GM19239 (cell line): ENCODE results near the gene TFAP2A.

Source experiments
- DNase-seq: peaks from one replicate; pipeline ENCODE4 v3.0.0; 2011; ENCODE audit warnings: low spot score; ENCODE audit not compliant: insufficient read length
- FAIRE-seq: peaks from 2 replicates; lab custom pipeline; 2011; peaks lifted over from hg19 to GRCh38; lab: Jason Lieb, UNC

The TFAP2A gene

DNA sequence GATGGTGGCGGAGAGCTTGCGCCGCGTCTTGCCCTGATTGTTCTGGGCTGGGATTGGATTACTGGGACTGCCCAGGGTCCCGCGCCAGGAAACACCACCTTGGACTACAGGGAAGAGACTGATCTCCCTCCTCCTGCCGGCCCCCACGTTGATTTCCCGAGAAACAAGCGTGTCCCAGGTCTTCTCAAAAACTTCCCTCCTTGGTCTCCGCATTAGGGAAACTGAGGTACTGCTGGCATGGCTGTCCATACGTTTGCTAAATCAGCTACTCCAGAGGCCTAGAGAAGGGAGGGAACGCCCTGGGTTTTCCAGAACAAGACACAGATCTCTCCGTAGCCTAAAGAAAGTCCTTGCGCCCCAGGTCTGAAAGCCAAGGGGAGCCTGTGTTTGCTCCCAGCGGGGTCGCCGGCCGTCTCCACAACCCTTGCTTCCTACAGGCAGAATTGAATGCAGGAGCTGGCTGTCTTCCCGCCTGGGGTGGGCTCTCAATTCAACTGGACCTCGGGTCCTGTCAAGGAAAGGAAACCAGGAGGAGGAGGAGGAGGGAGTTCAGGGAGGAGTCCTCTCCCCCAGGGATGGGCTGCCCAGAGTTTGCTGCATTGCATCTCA, 29.2 kb downstream of the TFAP2A start:
- FAIRE-seq, result no peak

DNA sequence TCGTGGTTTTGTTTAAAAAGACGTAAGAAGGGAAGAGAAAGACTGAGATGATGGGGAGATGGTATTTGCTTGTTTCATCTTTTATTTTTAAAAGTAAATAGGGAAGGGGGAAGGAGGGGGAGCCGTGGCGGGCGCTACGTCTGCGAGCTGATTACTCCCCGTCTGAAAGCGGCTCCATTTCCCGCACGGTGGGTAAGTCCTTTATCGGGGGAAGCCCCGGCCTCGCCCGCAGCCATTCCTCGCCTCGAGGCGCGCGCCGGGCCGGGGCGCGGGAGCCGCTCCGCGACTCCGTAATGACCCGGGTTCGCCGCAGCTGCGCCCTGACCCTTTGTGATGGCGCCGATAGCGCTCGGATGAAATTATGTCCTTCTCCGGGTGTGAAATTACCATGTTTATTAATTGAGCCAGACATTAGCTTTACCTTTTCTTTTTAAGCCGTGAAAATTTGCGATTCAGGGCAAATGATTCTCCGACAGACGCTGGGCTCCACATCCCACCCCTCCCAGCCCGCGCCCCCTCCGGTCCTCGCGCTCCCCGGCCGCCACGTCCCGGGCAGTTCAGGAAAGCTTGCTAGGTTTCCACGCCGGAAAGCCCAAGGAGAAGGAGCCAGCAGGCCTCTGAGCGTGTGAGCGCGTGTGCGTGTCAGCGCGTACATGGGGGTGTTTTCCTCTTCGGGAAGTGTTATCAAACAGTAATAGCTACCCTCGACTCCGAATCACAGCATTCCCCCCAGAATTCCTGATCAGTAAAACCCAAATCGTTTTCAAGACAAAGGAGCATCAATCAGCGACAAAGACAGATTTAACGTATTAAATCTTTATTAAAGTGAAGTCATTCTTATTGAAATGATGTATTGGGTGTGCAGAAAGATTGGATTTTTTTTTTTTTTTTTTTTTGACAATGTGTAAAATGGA, 30.0 kb downstream of the TFAP2A start:
- FAIRE-seq, result no peak

More for the DNA sequence above, 29.2 kb downstream of the TFAP2A start:
- no peak for DNase-seq

DNA sequence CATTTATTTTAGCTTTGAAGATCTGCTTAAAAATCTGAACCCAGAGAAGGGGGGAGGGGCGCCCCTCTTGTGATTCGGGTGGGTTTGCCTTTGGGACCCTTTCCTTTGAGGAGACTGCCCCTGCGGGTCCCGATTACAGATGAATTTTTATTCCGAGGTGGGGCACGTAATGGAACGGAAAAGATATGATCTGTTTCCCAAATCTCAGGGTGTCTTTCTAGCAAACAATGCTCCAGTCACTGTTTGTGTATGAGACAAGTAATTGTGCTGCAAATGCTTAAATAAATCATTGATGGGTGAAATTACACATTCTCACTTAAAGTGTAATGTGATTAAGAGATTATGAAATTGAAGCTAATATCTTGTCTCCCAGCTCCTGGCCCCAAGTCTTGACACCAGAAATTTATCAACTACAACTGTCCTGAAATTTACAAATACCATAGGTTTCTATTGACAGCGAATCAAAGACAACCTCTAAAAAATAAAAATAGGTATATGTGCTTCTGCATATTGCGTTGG, 30.7 kb downstream of the TFAP2A start:
- DNase-seq (no peak), FAIRE-seq (no peak)

More for the DNA sequence above, 30.0 kb downstream of the TFAP2A start:
- DNase-seq, result no peak

DNA sequence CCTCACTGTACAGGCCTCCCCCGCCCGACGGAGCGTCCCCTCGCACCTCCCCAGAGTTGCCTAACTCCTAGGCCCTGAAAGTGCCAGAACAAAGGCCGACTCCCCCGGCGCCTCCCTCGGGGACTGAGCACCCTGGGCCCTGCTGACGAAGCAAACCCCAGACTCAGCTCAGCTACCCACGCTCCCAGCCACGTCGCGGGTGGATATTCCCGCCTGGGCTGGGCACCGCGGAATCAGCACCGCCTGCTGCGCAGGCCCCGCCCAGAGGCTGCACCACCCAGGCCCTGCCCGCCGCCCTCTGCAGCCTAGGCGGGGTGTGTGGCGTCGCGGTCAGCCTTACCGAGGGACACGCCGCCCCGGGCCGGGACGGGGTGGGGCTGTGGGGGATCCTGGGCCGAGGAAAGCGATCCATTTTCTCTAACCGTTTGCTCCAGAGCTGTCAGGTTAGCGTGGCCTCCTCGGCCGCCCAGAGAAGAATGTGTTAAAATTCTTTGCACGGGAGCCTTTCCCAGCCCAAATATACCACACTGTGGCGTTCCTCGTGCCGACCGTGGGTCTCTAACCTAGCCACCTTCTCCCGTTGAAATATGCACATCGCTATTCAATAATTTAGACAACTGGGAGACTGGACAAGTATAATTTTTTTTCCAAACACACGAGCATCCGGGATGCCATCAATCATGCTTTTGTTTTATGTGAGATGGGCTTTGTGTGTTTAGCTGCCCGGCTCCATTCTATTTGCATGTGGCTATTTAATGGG, 31.4 kb downstream of the TFAP2A start:
- FAIRE-seq (no peak), DNase-seq (no peak)

DNA sequence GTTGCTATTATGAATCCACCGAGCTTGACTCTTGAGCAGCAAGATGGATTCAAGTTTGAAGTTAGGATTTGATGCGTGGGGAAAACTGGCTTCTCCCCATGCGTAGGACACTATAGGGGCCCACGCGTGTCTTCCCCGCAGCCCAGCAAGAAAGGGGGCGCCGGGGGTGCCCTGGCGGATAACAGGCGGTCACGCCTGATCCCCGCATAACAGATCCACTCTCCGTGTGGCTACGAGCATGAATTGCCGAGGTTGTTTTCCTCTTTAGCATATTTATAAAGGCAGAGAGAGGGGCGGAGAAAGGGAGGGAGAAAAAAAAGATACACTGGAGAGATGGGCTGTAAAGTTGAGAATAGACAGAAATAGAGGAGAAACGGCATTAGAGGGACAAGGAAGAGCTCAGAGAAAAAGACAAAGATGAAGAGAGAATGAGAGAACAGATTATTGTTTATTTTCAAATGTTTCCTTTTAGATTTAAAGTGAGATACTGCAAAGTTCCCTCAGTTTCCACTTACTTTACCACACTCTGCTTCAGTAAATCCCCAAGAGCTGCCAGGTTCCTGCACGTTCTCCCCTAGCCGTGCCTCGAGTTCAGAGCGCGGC, 32.0 kb downstream of the TFAP2A start:
- no peak for FAIRE-seq
- no peak for DNase-seq

DNA sequence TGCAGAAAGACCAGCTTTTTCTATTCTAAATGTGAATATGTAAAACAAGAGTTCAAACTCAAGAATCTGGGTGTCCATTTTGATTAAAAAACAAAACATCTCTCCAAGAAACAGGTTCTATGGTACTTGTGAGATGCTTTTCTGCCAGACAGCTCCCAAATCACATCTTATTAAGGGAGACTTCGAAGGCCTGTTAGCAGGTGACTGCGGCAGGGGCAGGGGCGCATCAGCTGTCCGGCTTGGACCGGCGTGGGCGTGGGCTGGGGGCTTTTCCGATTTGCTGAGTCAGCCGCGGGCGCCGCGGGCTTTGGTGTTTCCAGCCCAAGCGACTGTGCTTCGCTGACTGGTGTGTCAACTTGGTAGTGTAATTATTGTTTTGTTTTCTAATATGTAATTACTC, 32.6 kb downstream of the TFAP2A start:
- DNase-seq (no peak), FAIRE-seq (no peak)

DNA sequence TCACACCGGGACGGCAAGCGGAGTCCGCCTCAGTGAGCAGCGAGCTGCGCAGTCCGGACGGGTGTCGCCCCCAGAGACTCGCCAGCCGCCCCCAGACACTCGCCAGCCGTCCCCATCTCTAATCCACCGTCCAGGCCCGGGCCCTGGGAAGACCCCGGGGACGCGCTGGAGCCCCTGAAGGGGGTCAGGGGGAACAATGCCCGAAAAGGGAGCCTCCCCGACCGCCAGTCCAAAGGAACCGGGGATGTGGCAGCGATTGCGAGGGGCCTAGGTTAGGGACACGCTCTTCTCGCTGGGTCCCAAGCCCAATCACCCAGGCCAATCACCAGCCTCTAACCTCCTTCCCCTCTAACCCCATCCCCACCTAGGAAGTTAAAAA, 33.1 kb downstream of the TFAP2A start:
- FAIRE-seq (no peak), DNase-seq (no peak)

DNA sequence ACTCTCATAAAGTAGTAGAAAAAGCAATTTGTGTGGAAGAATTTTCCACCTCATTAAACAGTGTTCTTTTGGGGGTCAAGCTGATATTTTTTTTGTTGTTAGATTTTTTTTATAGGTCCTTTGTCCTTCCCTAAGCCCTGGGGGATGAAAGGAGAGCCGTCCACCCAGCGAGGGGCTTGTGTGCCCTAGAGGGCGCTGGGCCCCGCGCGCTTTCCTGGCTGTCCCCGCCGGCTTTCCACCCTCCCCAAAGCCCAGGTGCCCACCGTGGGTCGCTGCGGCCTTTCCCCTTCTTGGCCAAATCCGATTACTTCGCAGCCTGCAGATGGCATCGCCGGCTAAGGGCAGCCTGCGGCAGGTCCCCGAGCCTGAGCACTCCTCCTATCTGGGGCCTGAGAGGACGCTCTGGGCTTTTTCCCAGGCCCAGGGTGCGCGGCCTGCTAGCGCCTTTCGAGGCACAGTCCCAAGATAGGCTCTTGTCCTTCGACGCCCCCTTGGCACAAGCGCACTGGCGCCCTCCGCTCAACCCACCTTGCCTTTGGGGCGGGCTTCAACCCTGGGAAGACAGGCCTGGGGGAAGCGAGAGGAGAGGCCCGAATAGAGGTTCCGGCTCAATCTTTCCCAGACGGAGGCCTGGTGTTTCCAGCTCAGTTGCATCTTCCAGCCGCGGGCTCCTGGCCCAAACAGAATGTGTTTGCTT, 33.6 kb downstream of the TFAP2A start:
- FAIRE-seq (no peak), DNase-seq (no peak)

DNA sequence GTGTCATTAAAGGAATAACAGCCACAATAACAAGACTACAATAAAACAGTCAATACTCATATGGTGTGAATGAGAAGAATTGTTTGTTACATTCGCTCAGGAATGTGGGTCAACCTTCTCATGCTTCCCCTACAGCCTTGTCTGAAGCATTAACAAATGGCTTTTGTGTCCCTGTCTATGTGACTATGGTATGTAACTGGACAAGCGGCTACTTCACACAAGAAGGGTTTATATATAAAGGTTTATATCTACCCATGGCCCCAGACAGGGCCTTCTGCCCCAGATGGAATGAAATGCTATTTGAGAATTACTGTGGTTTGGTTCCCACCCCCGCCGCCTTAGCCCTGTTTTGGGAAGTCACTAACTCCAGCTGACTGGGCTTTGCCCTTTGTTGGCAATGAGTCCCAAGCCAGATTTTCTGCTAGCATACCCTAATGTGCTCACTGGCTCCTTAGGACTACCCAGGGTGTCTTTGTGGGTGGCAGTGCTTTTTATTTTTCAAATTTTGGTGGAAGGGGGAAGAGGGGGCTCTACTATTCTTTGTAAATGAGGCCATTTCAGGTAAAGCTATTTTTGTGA, 39.4 kb downstream of the TFAP2A start:
- FAIRE-seq (no peak), DNase-seq (no peak)

DNA sequence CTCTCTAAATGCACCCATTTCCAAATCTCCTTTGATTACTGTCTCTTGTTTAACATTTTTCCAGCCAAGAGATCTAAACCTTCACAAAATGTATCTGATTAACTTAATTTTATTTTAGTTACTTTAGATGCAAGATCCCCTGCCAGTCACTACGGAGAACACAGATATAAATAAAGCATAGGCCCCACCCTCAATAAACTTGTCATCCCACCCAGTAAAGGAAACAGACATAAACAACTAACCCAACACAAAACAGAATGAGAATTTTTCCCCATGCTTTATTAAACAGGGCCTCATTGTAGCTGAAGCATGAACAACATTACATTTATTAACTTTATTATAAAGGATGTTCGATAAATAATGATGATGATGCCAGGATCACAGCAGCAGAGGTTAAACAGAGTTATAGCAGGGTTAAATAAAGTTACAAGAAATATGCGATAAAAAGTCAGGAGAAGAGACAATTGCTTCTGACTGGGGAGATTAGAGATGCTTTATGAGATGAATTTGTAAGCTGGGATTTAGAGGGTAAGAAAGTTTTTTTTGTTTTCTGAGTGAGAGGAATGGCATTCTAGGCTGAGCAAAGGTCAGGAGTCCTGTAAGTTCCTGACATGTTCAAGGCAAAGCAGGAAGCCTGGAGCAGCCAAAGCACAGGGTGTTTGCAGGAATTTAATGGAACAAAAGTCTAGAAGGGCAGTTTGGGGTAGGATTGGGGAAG, 41.1 kb downstream of the TFAP2A start:
- DNase-seq (no peak), FAIRE-seq (no peak)

DNA sequence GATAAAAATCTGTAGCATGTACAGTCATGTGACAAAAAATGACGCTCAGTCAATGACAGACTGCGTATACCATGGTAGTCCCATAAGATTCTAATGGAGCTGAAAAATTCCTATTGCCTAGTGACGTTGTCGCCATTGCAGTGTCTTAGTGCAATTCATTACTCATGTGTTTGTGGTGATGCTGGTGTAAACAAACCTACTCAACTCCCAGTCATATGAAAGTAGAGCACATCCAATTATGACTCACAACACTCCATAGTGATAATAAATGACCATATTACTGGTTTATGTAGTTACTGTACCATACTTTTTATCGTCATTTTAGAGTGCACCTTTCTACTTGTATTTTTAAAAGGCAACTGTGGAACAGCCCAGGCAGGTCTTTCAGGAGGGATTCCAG, 45.0 kb downstream of the TFAP2A start:
- DNase-seq, result no peak

DNA sequence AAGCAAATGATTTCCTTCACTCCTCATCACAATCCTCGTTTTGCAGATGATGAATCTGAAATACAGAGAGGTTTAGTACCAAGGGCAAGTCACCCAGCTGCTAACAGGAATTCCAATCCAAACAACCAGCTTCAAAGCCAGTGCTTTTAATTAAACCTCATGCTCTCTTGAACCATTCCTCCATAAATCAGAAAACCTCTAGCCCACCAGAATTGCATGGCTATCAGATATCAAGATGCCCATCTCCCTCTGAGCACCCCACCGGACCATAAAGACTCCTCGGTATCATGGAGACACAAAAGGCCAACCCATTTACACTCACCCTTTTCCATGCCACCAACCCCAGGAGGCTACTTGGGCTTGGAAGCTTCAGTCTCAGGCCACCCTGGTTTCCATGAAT, 46.0 kb downstream of the TFAP2A start:
- no peak for FAIRE-seq
- no peak for DNase-seq

More for the DNA sequence above, 45.0 kb downstream of the TFAP2A start:
- no peak for FAIRE-seq

DNA sequence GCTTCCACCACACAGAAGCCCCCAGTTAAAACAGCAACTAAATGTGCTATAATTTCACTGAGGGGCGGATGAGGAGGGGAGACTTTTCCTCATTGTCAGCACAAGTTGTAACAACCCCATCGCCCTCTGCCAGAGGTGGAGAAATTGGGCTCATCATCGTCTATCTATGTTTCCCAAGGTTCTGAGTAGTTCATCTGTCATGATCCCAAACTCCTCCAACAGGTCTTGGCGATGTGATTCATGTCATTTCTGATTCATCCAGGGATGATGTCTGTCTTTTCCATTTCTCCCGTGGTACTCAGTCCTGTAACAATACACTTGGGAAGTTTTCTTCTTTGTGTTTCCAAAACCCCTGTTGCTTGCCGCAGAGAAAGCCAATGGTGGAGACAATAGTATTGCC, 51.0 kb downstream of the TFAP2A start:
- DNase-seq (no peak), FAIRE-seq (no peak)

DNA sequence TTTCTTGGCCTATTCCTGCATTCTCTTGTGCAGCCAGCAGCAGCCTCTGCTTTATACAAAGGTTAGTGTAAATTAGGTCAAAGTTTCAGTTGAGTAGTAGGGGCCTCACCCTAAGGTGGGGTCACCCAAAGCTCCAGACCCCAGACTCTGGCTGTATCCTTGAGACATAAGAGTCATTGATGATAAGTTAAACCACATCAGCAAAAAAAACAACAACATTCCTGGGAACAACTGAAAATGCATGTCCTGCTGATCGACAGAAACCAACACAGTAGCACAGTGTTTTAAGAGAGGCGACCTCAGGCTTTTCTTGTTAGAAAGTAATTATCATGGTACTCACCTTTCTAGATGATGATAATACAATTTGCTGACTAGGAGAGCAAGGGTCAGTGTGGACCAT, 52.6 kb downstream of the TFAP2A start:
- FAIRE-seq (no peak), DNase-seq (no peak)

DNA sequence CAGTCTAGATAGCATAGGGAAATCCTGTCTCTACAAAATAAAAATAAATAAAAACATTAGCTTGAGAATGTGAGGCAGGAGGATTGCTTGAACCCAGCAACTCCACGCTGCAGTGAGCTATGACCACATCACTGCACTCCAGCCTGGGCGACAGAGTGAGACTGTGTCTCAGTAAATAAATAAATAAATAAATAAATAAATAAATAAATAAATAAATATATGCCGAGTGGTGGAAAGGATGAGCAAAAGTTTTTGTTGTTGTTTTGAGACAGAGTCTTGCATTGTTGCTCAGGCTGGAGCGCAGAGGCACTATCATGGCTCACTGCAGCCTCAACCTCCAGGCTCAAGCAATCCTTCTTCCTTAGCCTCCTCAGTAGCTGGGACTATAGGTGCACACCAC, 53.4 kb downstream of the TFAP2A start:
- FAIRE-seq (no peak), DNase-seq (no peak)

DNA sequence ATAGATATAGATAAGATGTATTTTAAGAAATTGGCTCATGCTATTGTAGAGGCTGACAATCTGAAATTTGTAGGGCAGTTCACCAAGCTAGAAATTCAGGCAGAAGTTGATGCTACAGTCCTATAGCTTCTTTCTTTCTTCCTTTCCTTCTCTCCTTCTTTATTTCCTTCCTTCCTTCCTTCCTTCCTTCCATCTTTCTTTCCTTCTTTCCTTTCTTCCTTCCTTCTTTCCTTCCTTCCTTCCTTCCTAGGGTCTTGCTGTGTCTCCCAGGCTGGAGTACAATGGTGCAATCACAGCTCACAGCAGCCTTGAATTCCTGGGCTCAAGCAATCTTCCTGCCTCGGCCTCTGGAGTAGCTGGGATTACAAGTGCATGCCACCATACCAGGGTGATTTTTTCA, 55.3 kb downstream of the TFAP2A start:
- DNase-seq, result no peak
- no peak for FAIRE-seq

DNA sequence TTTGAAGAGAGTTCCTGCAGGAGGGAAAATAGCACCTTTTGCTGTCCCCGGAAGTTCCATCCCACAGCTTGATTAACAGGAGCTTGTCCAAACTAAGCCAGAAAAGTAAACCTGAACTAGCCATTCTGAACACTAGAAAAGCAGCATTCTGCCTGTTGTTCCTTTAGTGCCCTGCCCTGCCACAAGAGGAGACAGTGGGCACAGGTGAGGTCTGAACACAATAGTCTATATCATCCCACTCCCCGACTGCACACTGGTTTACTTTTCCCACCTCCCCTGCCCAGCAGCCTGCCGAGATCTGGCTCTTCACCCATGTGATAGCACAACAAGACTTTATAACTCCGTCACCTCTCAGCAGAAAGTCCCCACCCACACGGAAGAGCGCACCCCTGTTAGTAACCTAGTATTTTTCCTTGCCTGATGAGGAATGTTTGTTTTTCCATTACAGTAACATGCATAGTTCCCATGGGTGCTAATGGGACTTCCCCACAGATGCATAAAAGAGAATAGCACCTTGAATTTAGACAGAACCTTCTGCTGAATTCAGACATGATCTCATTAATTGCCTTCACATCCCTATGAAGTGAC, 59.7 kb downstream of the TFAP2A start:
- no peak for DNase-seq
- peak; percentile 55 for FAIRE-seq

DNA sequence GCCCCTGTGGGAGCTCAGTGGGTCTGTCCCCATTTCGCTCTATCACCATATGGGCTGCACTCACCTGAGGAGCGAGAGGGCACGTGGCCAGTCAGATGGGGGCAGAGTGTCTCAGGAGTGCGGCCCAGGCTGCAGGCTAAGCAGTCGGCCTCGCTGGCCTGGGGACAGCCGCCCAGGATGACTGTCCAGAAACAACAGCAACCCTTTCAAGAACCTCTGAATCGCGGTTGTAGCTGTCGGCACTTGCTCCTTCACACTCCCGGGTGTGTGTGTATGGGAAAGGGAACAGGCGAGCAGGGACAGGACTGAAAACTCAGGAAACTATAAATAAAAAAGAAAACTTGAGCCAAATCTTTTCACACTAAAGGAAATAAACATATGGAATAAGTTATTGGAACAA, 63.1 kb downstream of the TFAP2A start:
- FAIRE-seq (no peak), DNase-seq (no peak)
